Tibial nerve (tissue), 4 donors: ENCODE results near the gene TRNAU1AP. TPM values are rescaled to one million over a fixed set of nuclear protein-coding genes. Genes with fewer than 3 reads are reported as not detected.

ENCODE experiments used
- DNase-seq, 2 donors: peaks; one replicate each; pipeline ENCODE4 v3.0.0-alpha.2; 2019; ENCODE audit warnings: low spot score in 2 of 2
- H3K27ac ChIP-seq, 4 donors: fragments of 200-600 bp; sonication (generic) in 3 of 4; one replicate each; pipeline ENCODE4 v1.5.1; 2017 to 2019; ENCODE audit warnings: mild to moderate bottlenecking in 1 of 4
- H3K27me3 ChIP-seq, 2 donors: fragments of 200-600 bp; sonication (generic) in 1 of 2; one replicate each; pipeline versions ENCODE4 v1.5.1 to v1.6.0; 2017 to 2019
- H3K36me3 ChIP-seq, 3 donors: fragments of 200-600 bp; sonication (generic); one replicate each; pipeline ENCODE4 v1.5.1; 2018 to 2019
- H3K4me1 ChIP-seq, 4 donors: fragments of 200-600 bp; sonication (generic) in 3 of 4; one replicate each; pipeline ENCODE4 v1.5.1; 2017 to 2019
- H3K4me3 ChIP-seq, 4 donors: fragments of 200-600 bp; sonication (generic) in 3 of 4; one replicate each; pipeline ENCODE4 v1.5.1; 2017 to 2019; ENCODE audit warnings: mild to moderate bottlenecking in 1 of 4, moderate library complexity in 1 of 4
- H3K9me3 ChIP-seq, 4 donors: fragments of 200-600 bp; sonication (generic) in 3 of 4; one replicate each; pipeline ENCODE4 v1.5.1; 2017 to 2019
- CTCF ChIP-seq, 5 experiments: fragments of 200-600 bp in 3 of 5; fragments of 450-650 bp in 2 of 5; sonication (generic) in 3 of 5; IDR thresholded peaks; one replicate each; pipeline ENCODE4 v1.5.1; 2016 to 2019; ENCODE audit warnings: antibody characterized with exemption in 5 of 5, mild to moderate bottlenecking in 3 of 5, moderate library complexity in 2 of 5
- EP300 ChIP-seq, 2 donors: sonication (generic); formaldehyde crosslinking; IDR thresholded peaks; one replicate each; pipeline ENCODE4 v1.6.1; 2017; ENCODE audit warnings: antibody characterized with exemption in 2 of 2, mild to moderate bottlenecking in 1 of 2
- POLR2A ChIP-seq, 2 donors: fragments of 450-650 bp; IDR thresholded peaks; one replicate each; pipeline ENCODE4 v1.6.1; 2017; ENCODE audit warnings: antibody characterized with exemption in 2 of 2, mild to moderate bottlenecking in 2 of 2, moderate library complexity in 2 of 2
- WGBS, 2 donors: methylation state at CpG; one replicate each; pipeline ENCODE4 v1.1.5; 2018; 5-methylcytosine and 5-hydroxymethylcytosine counted together
- total RNA-seq, 4 donors: library from RNA; depleted of rRNA; stranded (reverse); fragments of >200 nt; gene quantifications; one replicate each; pipeline ENCODE4 v1.1.0, GENCODE V29; 2016

The TRNAU1AP gene
- total RNA-seq, 4 donors from 2014 or later: 22.6 to 35.2 (median 29.3) TPM

GRCh38 chr1:28507646-28508434 lies 45.0 kb upstream of the TRNAU1AP start:
- peaks cover 0 to 60% (median 33%) of the 10 kb centered on the region in 4 donors for H3K4me1 ChIP-seq
- no peak for TF ChIP-seq EP300 (IDR thresholded peaks at IDR 0.05)
- no peak for TF ChIP-seq POLR2A (IDR thresholded peaks at IDR 0.05)
- DNase-seq: no peak
- H3K9me3 ChIP-seq: no peaks in the 10 kb centered on the region
- H3K27ac ChIP-seq: peak overlapping the region in 3 of 4 donors; percentile 80 to 88 (median 82)
- H3K36me3 ChIP-seq: peaks cover 0 to 53% (median 0%) of the 10 kb centered on the region in 3 donors
- peak overlapping the region; percentile 47 to 81 (median 66) for H3K4me3 ChIP-seq
- H3K27me3 ChIP-seq: no peaks in the 10 kb centered on the region
- WGBS, 2 donors: 41 to 45% methylated on average over 10 of the region's 10 CpGs

GRCh38 chr1:28508435-28508754 lies 44.5 kb upstream of the TRNAU1AP start:
- Histone ChIP-seq H3K27ac (peak overlapping the region in 3 of 4 donors; percentile 80 to 88 (median 82)), H3K9me3 (no peaks in the 10 kb centered on the region), H3K27me3 (no peaks in the 10 kb centered on the region), H3K4me3 (peak overlapping the region in 3 of 4 donors; percentile 59 to 81 (median 73)), H3K4me1 (peaks cover 0 to 60% (median 33%) of the 10 kb centered on the region in 4 donors), H3K36me3 (peaks cover 0 to 58% (median 0%) of the 10 kb centered on the region in 3 donors)
- no peak for DNase-seq
- TF ChIP-seq EP300 (IDR thresholded peaks at IDR 0.05) (no peak), POLR2A (IDR thresholded peaks at IDR 0.05) (no peak)
- 28 to 39% methylated on average over 5 of the region's 5 CpGs for WGBS, 2 donors

GRCh38 chr1:28509705-28510272 lies 43.1 kb upstream of the TRNAU1AP start:
- no peak for DNase-seq
- H3K9me3 ChIP-seq: no peaks in the 10 kb centered on the region
- peak overlapping the region in 2 of 4 donors; percentile 65 to 88 for H3K27ac ChIP-seq
- WGBS, 2 donors: 79 to 80% methylated on average over 8 of the region's 8 CpGs
- peaks cover 0 to 72% (median 0%) of the 10 kb centered on the region in 3 donors for H3K36me3 ChIP-seq
- no peak overlapping the region for H3K4me3 ChIP-seq
- peak in 1 of 2 donors; percentile 5 for TF ChIP-seq EP300 (IDR thresholded peaks at IDR 0.05)
- no peak for TF ChIP-seq CTCF (IDR thresholded peaks at IDR 0.05)
- no peaks in the 10 kb centered on the region for H3K27me3 ChIP-seq
- peaks cover 0 to 59% (median 33%) of the 10 kb centered on the region in 4 donors for H3K4me1 ChIP-seq

GRCh38 chr1:28510273-28510969 lies 42.5 kb upstream of the TRNAU1AP start:
- H3K4me3 ChIP-seq: no peak overlapping the region
- H3K27ac ChIP-seq: peak overlapping the region in 2 of 4 donors; percentile 65 to 88
- no peaks in the 10 kb centered on the region for H3K9me3 ChIP-seq
- H3K36me3 ChIP-seq: peaks cover 0 to 79% (median 0%) of the 10 kb centered on the region in 3 donors
- H3K4me1 ChIP-seq: peaks cover 0 to 53% (median 33%) of the 10 kb centered on the region in 4 donors
- TF ChIP-seq POLR2A (IDR thresholded peaks at IDR 0.05): no peak
- TF ChIP-seq EP300 (IDR thresholded peaks at IDR 0.05): no peak
- no peak for TF ChIP-seq CTCF (IDR thresholded peaks at IDR 0.05)
- WGBS, 2 donors: 76 to 87% methylated on average over 8 of the region's 8 CpGs
- H3K27me3 ChIP-seq: no peaks in the 10 kb centered on the region
- no peak for DNase-seq

- Histone ChIP-seq H3K4me1 (peaks cover 0 to 53% (median 33%) of the 10 kb centered on the region in 4 donors), H3K9me3 (no peaks in the 10 kb centered on the region), H3K36me3 (peaks cover 0 to 81% (median 0%) of the 10 kb centered on the region in 3 donors), H3K27ac (no peak overlapping the region), H3K27me3 (no peaks in the 10 kb centered on the region), H3K4me3 (no peak overlapping the region)
- DNase-seq: no peak
- TF ChIP-seq POLR2A (IDR thresholded peaks at IDR 0.05) (no peak), EP300 (IDR thresholded peaks at IDR 0.05) (no peak), CTCF (IDR thresholded peaks at IDR 0.05) (no peak)
- 100% methylated on average over 2 of the region's 2 CpGs for WGBS, 2 donors
These were observed 41.9 kb upstream of the TRNAU1AP start for GRCh38 chr1:28510970-28511440.
